GM11168 (cell line): ENCODE measurements around the gene DLG2.
"Not testable (repeated sequence)": the region's sequence is repeated elsewhere in the genome, so short reads cannot be mapped to it uniquely, and the experiment has no call there.

Source experiments
- in situ Hi-C: fragments of 300-500 bp; cut with MboI; formaldehyde crosslinking; loops from one replicate; pipeline ENCODE4 v1.12.0; 2022; ENCODE audit warnings: low sequenced_read_pairs; ENCODE audit not compliant: unreplicated experiment

The DLG2 gene

GRCh38 chr11:85164743-85165142 lies 462.4 kb downstream of the DLG2 start:
- in situ Hi-C loops = no loop called here

- in situ Hi-C loops = no loop called here
Observed at GRCh38 chr11:85154294-85154693, 472.9 kb downstream of the DLG2 start.

GRCh38 chr11:85137597-85137996 lies 489.5 kb downstream of the DLG2 start:
- in situ Hi-C loops = no loop called here

GRCh38 chr11:85133636-85134035 lies 493.5 kb downstream of the DLG2 start:
- in situ Hi-C loops = no loop called here

GRCh38 chr11:85132851-85133585 lies 494.1 kb downstream of the DLG2 start:
- in situ Hi-C loops = no loop called here

GRCh38 chr11:85127349-85127748 lies 499.8 kb downstream of the DLG2 start:
- in situ Hi-C loops = no loop called here

- in situ Hi-C loops = no loop called here
Observed at GRCh38 chr11:85123752-85124231, 503.4 kb downstream of the DLG2 start.

- in situ Hi-C loops = no loop called here
Observed at GRCh38 chr11:85118151-85118550, 509.0 kb downstream of the DLG2 start.

GRCh38 chr11:85115798-85116197 lies 511.3 kb downstream of the DLG2 start:
- in situ Hi-C loops = no loop called here

GRCh38 chr11:85114786-85115185 lies 512.4 kb downstream of the DLG2 start:
- in situ Hi-C loops = no loop called here

- in situ Hi-C loops = not testable (repeated sequence)
Observed at GRCh38 chr11:85110246-85110645, 516.9 kb downstream of the DLG2 start.

GRCh38 chr11:85109141-85109540 lies 518.0 kb downstream of the DLG2 start:
- in situ Hi-C loops = no loop called here

- in situ Hi-C loops = no loop called here
Observed at GRCh38 chr11:85105868-85106267, 521.3 kb downstream of the DLG2 start.

GRCh38 chr11:85099522-85099921 lies 527.6 kb downstream of the DLG2 start:
- in situ Hi-C loops = no loop called here

- in situ Hi-C loops = no loop called here
Observed at GRCh38 chr11:85098996-85099395, 528.1 kb downstream of the DLG2 start.

- in situ Hi-C loops = no loop called here
Observed at GRCh38 chr11:85096939-85097338, 530.2 kb downstream of the DLG2 start.

- in situ Hi-C loops = no loop called here
Observed at GRCh38 chr11:85095239-85095638, 531.9 kb downstream of the DLG2 start.

GRCh38 chr11:85094795-85095194 lies 532.3 kb downstream of the DLG2 start:
- in situ Hi-C loops = no loop called here

GRCh38 chr11:85089654-85090053 lies 537.5 kb downstream of the DLG2 start:
- in situ Hi-C loops = no loop called here

- in situ Hi-C loops = no loop called here
Observed at GRCh38 chr11:85088286-85088685, 538.9 kb downstream of the DLG2 start.

GRCh38 chr11:85086504-85087284 lies 540.5 kb downstream of the DLG2 start:
- in situ Hi-C loops = no loop called here
